GM12891 (cell line): Measurements from ENCODE around the gene ADAMTS13.

Experiments used
- POLR2A ChIP-seq: IDR thresholded peaks from 2 replicates; pipeline ENCODE4 v1.6.1; 2011; ENCODE audit warnings: low read depth, low read length, control low read depth
- POLR2AphosphoS5 ChIP-seq: IDR thresholded peaks from 2 replicates; pipeline ENCODE4 v1.6.1; 2011; ENCODE audit warnings: low read depth, low read length, control low read depth
- POU2F2 ChIP-seq: IDR thresholded peaks from 2 replicates; pipeline ENCODE4 v1.6.1; 2011; ENCODE audit warnings: low read depth, mild to moderate bottlenecking, control low read depth, low read length, moderate library complexity
- SPI1 ChIP-seq: IDR thresholded peaks from 2 replicates; pipeline ENCODE4 v1.6.1; 2011; ENCODE audit warnings: low read depth, low read length, control low read depth
- TAF1 ChIP-seq: IDR thresholded peaks from 2 replicates; pipeline ENCODE4 v1.6.1; 2011; ENCODE audit warnings: low read depth, low read length, control low read depth

DNA sequence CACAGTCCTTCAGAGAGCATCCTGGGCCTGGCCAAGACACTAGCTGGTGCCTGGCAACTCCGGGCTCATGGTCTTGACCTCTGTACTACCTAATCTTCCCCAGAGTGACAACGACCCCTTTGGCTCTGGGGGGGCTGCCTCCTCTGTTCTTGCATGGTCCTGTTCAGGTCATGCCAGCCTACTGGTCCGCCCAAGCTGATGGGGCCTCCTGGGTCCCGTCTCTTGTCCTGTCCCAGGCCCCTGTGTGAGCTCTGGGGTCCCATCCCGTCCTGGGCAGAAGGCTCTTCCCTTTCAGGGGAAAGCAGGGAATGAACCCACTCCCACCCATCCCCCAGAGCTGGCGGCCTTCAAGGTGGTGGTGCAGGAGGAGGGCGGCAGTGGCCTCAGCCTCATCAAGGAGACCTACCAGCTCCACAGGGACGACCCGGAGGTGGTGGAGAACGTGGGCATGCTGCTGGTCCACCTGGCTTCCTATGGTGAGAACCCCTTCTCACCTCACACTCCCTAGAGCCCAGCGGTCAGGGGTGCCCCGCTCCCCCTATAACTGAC is 17.6 kb upstream of the ADAMTS13 start:
- TF ChIP-seq POLR2AphosphoS5 (no peak), SPI1 (no peak), TAF1 (no peak), POLR2A (no peak), POU2F2 (no peak)
